Mucosa of descending colon (tissue), 3 donors: ENCODE results near the gene TMEM143. TPM values are rescaled to one million over a fixed set of nuclear protein-coding genes. Genes with fewer than 3 reads are reported as not detected.

Experiments
- ATAC-seq: fragments of 200-7000 bp; cut with Tn5 transposase; one replicate; pipeline ENCODE4 v1.9.1; 2020; ENCODE audit warnings: mild to moderate bottlenecking, moderate library complexity
- DNase-seq, 3 donors: peaks; one replicate each; pipeline ENCODE4 v3.0.0-alpha.2; 2020
- H3K36me3 ChIP-seq: fragments of 200-600 bp; one replicate; pipeline ENCODE4 v1.8.0; 2021; ENCODE audit warnings: low read depth, mild to moderate bottlenecking
- H3K4me1 ChIP-seq: fragments of 200-600 bp; one replicate; pipeline ENCODE4 v1.8.0; 2021; ENCODE audit warnings: low read depth, mild to moderate bottlenecking
- H3K4me3 ChIP-seq: fragments of 200-600 bp; one replicate; pipeline ENCODE4 v1.8.0; 2021; ENCODE audit warnings: mild to moderate bottlenecking
- H3K9me3 ChIP-seq: fragments of 200-600 bp; one replicate; pipeline ENCODE4 v1.8.0; 2021; ENCODE audit warnings: mild to moderate bottlenecking
- CTCF ChIP-seq: fragments of 200-600 bp; IDR thresholded peaks from one replicate; pipeline ENCODE4 v1.8.0; 2022; ENCODE audit warnings: antibody characterized with exemption, mild to moderate bottlenecking
- intact Hi-C, 2 donors: fragments of 100-400 bp; cut with DNase I in 1 of 2; cut with micrococcal nuclease in 1 of 2; formaldehyde crosslinking; loops; one replicate each; pipeline versions ENCODE4 v1.11.0 to v1.11.1; 2022; cut with DNase I, micrococcal nuclease
- total RNA-seq, 3 donors: library from RNA; stranded (reverse); fragmentation: NEBNext Ultra II Directional in 2 of 3; extraction: Animal tissue kit (Norgen Biotek cat#: 25700) in 2 of 3; gene quantifications; one replicate each; pipeline versions ENCODE4 v1.2.1 to v1.2.4, GENCODE V29; 2021 to 2023
- donor health status: DM: no; HTN: no; CAD: no; lungs with moderate emphysema.
- donor health status: DM: no; HTN: no; CAD: no.
- donor health status: DM: no; HTN: yes; CAD: no.

TMEM143 gene
- total RNA-seq, 3 donors from 2014 or later, result 13.2 to 14.5 (median 13.6) TPM

- no peak for ATAC-seq
- Histone ChIP-seq H3K4me1 (no peaks in the 10 kb centered on the region), H3K9me3 (no peaks in the 10 kb centered on the region), H3K36me3 (no peaks in the 10 kb centered on the region), H3K4me3 (no peak overlapping the region)
- DNase-seq, result no peak
- TF ChIP-seq CTCF, result no peak
- intact Hi-C loops, result no loop called here
Measured at GRCh38 chr19:48361912-48362311, 1.8 kb downstream of the TMEM143 start.

DNA sequence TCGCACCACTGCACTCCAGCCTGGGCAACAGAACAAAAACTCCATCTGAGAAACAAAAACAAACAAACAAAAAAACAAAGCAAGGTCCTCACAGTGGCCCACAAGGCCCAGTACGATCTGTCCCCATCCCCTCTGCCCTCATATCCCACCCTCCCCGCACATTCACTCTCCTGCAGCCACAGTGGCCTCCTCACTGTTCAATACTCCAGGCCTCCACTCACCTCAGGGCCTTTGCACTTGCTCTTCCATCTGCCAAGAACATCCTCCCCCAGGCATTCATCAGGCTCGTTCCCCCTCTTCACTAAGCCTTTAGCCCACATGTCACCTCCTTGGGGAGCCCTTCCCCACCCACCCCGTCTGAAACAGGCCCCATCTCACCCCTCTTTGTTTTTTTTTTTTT lies 4.6 kb downstream of the TMEM143 start:
- no peak for TF ChIP-seq CTCF
- H3K4me1 ChIP-seq, result no peaks in the 10 kb centered on the region
- DNase-seq, result no peak
- H3K4me3 ChIP-seq, result no peak overlapping the region
- H3K9me3 ChIP-seq, result no peaks in the 10 kb centered on the region
- H3K36me3 ChIP-seq, result no peaks in the 10 kb centered on the region
- no peak for ATAC-seq
- intact Hi-C loops, result no loop called here

DNA sequence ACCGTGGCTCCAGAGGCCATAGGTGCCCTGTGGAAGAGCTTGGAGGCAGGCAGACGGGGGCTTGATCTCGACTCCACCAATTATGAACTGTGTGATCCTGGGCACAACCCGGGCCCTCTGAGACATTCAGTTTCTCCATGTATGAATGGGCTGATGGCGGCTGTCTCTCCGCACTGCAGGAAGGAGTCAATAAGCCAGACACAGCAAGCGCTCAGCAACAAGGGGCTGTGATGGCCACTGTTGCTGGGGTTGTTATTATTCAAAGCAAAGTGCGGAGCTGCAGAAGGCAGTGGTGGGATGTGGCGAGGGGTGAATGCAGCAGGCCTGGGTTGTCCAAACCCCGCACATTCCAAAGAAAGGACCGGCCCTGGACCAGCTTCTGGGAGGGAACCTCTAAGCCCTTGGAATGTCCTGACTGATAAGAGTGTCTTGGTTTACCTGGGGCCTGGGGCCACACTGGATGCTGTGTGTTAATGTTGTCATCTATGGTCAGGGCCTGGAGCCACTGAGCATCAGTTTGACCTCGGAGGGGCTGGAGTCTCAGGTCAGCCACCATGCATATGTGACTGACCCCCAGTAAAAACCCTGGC lies 8.3 kb downstream of the TMEM143 start:
- H3K9me3 ChIP-seq, result no peaks in the 10 kb centered on the region
- no peak overlapping the region for H3K4me3 ChIP-seq
- no peaks in the 10 kb centered on the region for H3K4me1 ChIP-seq
- no peaks in the 10 kb centered on the region for H3K36me3 ChIP-seq
- no peak for TF ChIP-seq CTCF
- intact Hi-C loops, result no loop called here
- ATAC-seq, result no peak
- no peak for DNase-seq

DNA sequence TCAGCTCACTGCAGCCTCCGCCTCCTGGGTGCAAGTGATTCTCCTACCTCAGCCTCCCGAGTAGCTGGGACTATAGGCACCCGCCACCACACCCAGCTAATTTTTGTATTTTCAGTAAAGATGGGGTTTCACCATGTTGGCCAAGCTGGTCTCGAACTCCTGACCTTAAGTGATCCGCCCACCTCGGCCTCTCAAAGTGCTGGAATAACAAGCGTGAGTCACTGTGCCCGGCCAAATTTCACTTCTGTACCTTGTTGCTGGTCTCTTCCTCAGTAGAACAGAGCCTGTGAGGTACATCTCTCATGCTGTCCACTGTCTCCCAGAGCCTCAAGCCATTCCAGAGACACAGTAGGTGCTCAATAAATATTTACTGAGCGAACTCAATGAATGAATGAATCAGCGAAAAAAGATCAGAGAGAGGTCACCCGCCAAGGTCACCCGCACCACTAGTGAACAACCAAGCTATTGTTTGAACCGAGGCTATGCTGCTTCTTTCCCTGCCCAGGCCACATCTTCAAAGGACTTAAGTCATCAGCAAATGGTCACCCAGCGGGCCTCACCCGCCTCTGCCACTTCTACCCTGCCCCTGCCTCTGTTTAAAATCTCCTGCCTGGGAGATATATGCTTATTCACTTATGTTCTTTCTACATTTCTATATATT lies 9.3 kb downstream of the TMEM143 start:
- DNase-seq (no peak), ATAC-seq (no peak)
- intact Hi-C loops, result no loop called here
- Histone ChIP-seq H3K4me1 (no peaks in the 10 kb centered on the region), H3K9me3 (no peaks in the 10 kb centered on the region), H3K4me3 (no peak overlapping the region), H3K36me3 (no peaks in the 10 kb centered on the region)
- TF ChIP-seq CTCF, result no peak

GRCh38 chr19:48353677-48354076 lies 10.1 kb downstream of the TMEM143 start:
- no peak for DNase-seq
- Histone ChIP-seq H3K4me1 (no peaks in the 10 kb centered on the region), H3K4me3 (no peak overlapping the region), H3K36me3 (no peaks in the 10 kb centered on the region), H3K9me3 (no peaks in the 10 kb centered on the region)
- ATAC-seq, result no peak
- intact Hi-C loops, result no loop called here
- no peak for TF ChIP-seq CTCF
